ENCODE results near the gene ADRM1.

ADRM1 gene

DNA sequence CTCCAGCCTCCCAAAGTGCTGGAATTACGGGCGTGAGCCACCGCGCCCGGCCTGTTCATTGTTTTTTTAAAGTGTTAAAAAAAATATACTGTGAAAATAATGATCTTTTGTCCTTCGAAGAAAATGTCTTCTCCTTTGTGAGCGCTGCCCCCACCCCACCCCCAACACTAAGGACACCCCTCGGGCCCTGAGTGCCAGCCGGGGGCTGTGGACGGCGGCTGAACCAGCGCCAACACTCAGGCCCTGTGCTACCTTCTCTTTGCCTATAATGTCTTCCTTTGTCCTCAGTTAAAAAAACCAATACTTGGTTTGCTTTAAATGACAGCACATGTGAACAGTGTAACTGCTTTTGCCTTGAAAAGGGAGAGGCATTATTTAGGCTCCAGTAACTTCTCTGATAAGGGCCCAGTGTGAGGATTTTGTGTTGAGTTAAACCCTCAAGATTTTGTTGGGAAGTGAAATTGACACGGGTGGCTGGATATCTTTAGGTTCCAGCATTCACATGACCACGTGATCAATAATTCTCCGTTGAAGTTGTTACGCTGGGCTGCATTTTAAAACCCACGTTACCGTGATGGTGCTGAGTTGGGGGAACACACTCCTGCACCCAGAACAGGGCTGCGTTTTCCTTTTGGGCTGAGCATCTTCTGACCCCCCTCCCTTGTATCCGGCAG, 9.5 kb upstream of the ADRM1 start:
- Histone ChIP-seq H3K79me2 (ENCODE audit: low read length) (no peaks in the 10 kb centered on the region), H3K4me2 (ENCODE audit: low read length) (no peak overlapping the region), H4K20me1 (ENCODE audit: insufficient read depth, low read length) (0 out of 2 replicates have a peak, but pooled peaks cover 2% of the 10 kb centered on the region), H3K9me3 (ENCODE audit: insufficient read depth, low read length) (no peaks in the 10 kb centered on the region), H3K4me3 (ENCODE audit: low read length) (no peak overlapping the region), H2AFZ (ENCODE audit: low read depth, low read length) (no peak overlapping the region), H3K36me3 (replicated peaks; ENCODE audit: low read depth, low read length) (peaks cover 12% of the 10 kb centered on the region), H3K27me3 (ENCODE audit: low read depth, low read length) (no peaks in the 10 kb centered on the region), H3K9ac (ENCODE audit: low read length) (no peak overlapping the region), H3K4me1 (ENCODE audit: low read length) (no peaks in the 10 kb centered on the region; the same call in 1 of the 2 replicates), H3K27ac (ENCODE audit: low read length) (no peak overlapping the region)
- TF ChIP-seq EZH2phosphoT487 (IDR thresholded peaks at IDR 0.05; ENCODE audit: low read depth), result no peak
- TF ChIP-seq, protein P1, sequence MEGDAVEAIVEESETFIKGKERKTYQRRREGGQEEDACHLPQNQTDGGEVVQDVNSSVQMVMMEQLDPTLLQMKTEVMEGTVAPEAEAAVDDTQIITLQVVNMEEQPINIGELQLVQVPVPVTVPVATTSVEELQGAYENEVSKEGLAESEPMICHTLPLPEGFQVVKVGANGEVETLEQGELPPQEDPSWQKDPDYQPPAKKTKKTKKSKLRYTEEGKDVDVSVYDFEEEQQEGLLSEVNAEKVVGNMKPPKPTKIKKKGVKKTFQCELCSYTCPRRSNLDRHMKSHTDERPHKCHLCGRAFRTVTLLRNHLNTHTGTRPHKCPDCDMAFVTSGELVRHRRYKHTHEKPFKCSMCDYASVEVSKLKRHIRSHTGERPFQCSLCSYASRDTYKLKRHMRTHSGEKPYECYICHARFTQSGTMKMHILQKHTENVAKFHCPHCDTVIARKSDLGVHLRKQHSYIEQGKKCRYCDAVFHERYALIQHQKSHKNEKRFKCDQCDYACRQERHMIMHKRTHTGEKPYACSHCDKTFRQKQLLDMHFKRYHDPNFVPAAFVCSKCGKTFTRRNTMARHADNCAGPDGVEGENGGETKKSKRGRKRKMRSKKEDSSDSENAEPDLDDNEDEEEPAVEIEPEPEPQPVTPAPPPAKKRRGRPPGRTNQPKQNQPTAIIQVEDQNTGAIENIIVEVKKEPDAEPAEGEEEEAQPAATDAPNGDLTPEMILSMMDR (IDR thresholded peaks at IDR 0.05; ENCODE audit: low read depth, low read length), result no peak

DNA sequence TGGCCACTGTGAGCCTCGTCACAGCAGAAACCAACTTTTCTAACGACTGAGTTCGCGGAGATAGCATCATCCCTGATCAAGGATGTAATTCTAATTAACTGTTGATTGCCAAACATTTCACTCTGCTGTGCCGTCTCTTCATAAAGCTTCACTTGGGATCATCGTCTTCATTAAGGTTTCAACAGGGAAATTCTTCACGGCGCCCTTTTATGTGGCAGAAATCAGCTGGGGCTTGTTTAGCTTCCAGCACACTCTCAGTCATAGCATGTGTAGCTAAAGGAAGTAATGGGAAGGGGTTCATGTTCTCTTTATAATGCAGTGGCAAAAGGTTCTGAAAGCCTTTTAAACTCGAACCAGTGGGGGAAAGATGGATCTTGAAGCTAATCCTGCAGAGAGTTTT, 8.9 kb upstream of the ADRM1 start:
- no peak overlapping the region for H3K27ac ChIP-seq (ENCODE audit: low read length)
- no peaks in the 10 kb centered on the region; the same call in 1 of the 2 replicates for H3K4me1 ChIP-seq (ENCODE audit: low read length)
- no peak overlapping the region for H3K9ac ChIP-seq (ENCODE audit: low read length)
- H3K27me3 ChIP-seq (ENCODE audit: low read depth, low read length), result no peaks in the 10 kb centered on the region
- H3K4me3 ChIP-seq (ENCODE audit: low read length), result no peak overlapping the region
- no peak overlapping the region for H3K4me2 ChIP-seq (ENCODE audit: low read length)
- H4K20me1 ChIP-seq (ENCODE audit: insufficient read depth, low read length), result no peaks in the 10 kb centered on the region
- H3K79me2 ChIP-seq (ENCODE audit: low read length), result no peaks in the 10 kb centered on the region
- peaks cover 12% of the 10 kb centered on the region for H3K36me3 ChIP-seq (replicated peaks; ENCODE audit: low read depth, low read length)
- no peak for TF ChIP-seq EZH2phosphoT487 (IDR thresholded peaks at IDR 0.05; ENCODE audit: low read depth)
- TF ChIP-seq, protein P1 (IDR thresholded peaks at IDR 0.05; ENCODE audit: low read depth, low read length), result no peak
- H3K9me3 ChIP-seq (ENCODE audit: insufficient read depth, low read length), result no peaks in the 10 kb centered on the region
- H2AFZ ChIP-seq (ENCODE audit: low read depth, low read length), result no peak overlapping the region

DNA sequence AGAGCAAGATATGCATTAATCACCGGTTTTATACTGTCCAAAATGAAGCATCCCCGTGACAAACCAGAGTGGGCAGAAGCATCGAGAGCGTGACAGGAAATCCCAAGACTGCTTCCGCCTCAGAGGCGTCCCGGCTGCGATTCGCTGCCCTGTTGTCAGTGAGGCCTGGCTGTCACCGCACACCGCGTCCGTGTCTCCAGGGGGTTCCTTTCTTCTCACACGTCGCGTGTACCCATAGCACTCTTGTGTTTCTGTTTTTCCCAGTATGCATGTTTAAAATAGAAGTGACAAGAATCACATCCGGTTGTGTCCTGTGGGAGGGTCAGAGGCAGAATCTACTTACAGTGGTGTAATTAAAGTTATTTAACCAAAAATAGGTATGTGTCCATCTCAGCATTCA, 8.3 kb upstream of the ADRM1 start:
- Histone ChIP-seq H2AFZ (ENCODE audit: low read depth, low read length) (no peak overlapping the region), H3K79me2 (ENCODE audit: low read length) (no peaks in the 10 kb centered on the region), H3K4me3 (ENCODE audit: low read length) (no peak overlapping the region), H3K36me3 (replicated peaks; ENCODE audit: low read depth, low read length) (peaks cover 12% of the 10 kb centered on the region), H3K27me3 (ENCODE audit: low read depth, low read length) (no peaks in the 10 kb centered on the region), H3K4me2 (ENCODE audit: low read length) (no peak overlapping the region), H4K20me1 (ENCODE audit: insufficient read depth, low read length) (no peaks in the 10 kb centered on the region), H3K9ac (ENCODE audit: low read length) (no peak overlapping the region), H3K27ac (ENCODE audit: low read length) (no peak overlapping the region), H3K4me1 (ENCODE audit: low read length) (no peaks in the 10 kb centered on the region; the same call in 1 of the 2 replicates), H3K9me3 (ENCODE audit: insufficient read depth, low read length) (no peaks in the 10 kb centered on the region)
- TF ChIP-seq, protein P1 (IDR thresholded peaks at IDR 0.05; ENCODE audit: low read depth, low read length), result no peak
- no peak for TF ChIP-seq EZH2phosphoT487 (IDR thresholded peaks at IDR 0.05; ENCODE audit: low read depth)

DNA sequence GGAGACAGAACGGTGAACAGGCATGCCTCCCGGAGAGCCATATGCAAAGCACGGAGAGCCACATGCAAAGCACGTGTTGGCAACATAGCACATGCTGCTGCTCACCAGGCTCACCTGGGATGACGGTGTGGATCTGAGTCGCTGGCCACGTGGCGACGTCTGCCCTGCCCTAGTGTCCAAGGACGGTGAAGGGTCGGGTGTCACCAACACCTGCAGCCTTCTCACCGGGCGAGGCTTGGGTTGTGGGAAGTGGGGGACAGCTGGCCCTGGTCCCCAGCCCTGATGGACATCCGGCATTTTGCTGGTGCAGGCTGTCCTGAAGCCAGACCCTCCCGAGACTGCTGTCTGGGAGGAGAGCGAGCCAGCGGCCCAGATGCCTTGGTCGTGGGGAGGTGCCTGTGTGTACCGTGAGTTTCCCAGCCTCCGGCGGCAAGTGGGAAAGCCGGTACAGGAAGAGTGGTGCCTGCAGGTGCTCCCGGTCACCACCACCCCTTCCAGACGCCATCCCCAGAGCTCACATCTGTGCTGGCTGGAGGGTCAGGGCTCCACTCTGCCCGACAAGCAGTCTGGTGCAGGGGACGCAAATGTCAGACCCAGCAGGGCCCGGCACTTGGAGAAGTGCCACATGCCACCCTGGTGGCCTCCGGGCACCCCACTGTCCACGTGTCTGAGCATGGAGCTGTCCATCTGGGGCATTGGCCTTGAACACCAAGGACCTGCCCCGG, 5.9 kb upstream of the ADRM1 start:
- Histone ChIP-seq H3K9me3 (ENCODE audit: insufficient read depth, low read length) (no peaks in the 10 kb centered on the region), H3K4me1 (ENCODE audit: low read length) (no peaks in the 10 kb centered on the region; the same call in 1 of the 2 replicates), H3K79me2 (ENCODE audit: low read length) (no peaks in the 10 kb centered on the region), H3K27ac (ENCODE audit: low read length) (no peak overlapping the region), H3K36me3 (replicated peaks; ENCODE audit: low read depth, low read length) (peaks cover 11% of the 10 kb centered on the region), H3K4me2 (ENCODE audit: low read length) (no peak overlapping the region), H3K27me3 (ENCODE audit: low read depth, low read length) (no peaks in the 10 kb centered on the region), H3K4me3 (ENCODE audit: low read length) (no peak overlapping the region), H3K9ac (ENCODE audit: low read length) (no peak overlapping the region), H4K20me1 (ENCODE audit: insufficient read depth, low read length) (no peaks in the 10 kb centered on the region), H2AFZ (ENCODE audit: low read depth, low read length) (no peak overlapping the region)
- TF ChIP-seq EZH2phosphoT487 (IDR thresholded peaks at IDR 0.05; ENCODE audit: low read depth), result no peak
- TF ChIP-seq, protein P1 (IDR thresholded peaks at IDR 0.05; ENCODE audit: low read depth, low read length), result no peak

Data from OCI-LY3 (cell line).